ENCODE results near the gene IFRD2. TPM values are rescaled to one million over a fixed set of nuclear protein-coding genes. Genes with fewer than 3 reads are reported as not detected.
A peak's percentile ranks its signal among the peaks of the same experiment; 100 is the strongest.

IFRD2 gene
- polyA plus RNA-seq, 10 donors, result 32.0 to 54.6 (median 50.2) TPM

- DNase-seq, result peak in 1 of 3 donors; percentile 89
Measured at GRCh38 chr3:50303013-50303815, 11.0 kb upstream of the IFRD2 start, which contains the start of gene HYAL1. Gene HYAL1, minus strand, starts transcription at chr3:50303574. Its CDS starts 618 bp downstream, at chr3:50302956.

GRCh38 chr3:50302095-50303012 is 10.1 kb upstream of the IFRD2 start:
- no peak for DNase-seq

- DNase-seq, result no peak
Measured at GRCh38 chr3:50300681-50301254, 8.5 kb upstream of the IFRD2 start.

GRCh38 chr3:50299929-50300680 is 7.9 kb upstream of the IFRD2 start:
- peak in 1 of 3 donors; percentile 69 for DNase-seq

GRCh38 chr3:50299638-50299928 is 7.4 kb upstream of the IFRD2 start:
- DNase-seq, result no peak

GRCh38 chr3:50298836-50299637 is 6.8 kb upstream of the IFRD2 start, which contains the start of the genes HYAL3 and NAA80:
Gene HYAL3, minus strand, starts transcription at chr3:50299405. Its CDS starts 3,803 bp downstream, at chr3:50295602.
Gene NAA80, minus strand, starts transcription at chr3:50299405. Its CDS starts 1,942 bp downstream, at chr3:50297463.
- DNase-seq, result peak; percentile 99 to 100 (median 100)

GRCh38 chr3:50297896-50298725 is 5.9 kb upstream of the IFRD2 start:
- peak in 1 of 3 donors; percentile 24 for DNase-seq

- peak in 1 of 3 donors; percentile 25 for DNase-seq
Measured at GRCh38 chr3:50297384-50297775, 5.2 kb upstream of the IFRD2 start.

- DNase-seq, result no peak
Measured at GRCh38 chr3:50296721-50297383, 4.6 kb upstream of the IFRD2 start.

GRCh38 chr3:50295553-50296431 is 3.6 kb upstream of the IFRD2 start:
- DNase-seq, result no peak

- DNase-seq, result no peak
Measured at GRCh38 chr3:50294492-50295403, 2.5 kb upstream of the IFRD2 start.

GRCh38 chr3:50294089-50294488 is 1.9 kb upstream of the IFRD2 start:
- no peak for DNase-seq

- DNase-seq, result no peak
Measured at GRCh38 chr3:50293079-50293801, 1.0 kb upstream of the IFRD2 start.

- DNase-seq, result no peak
Measured at GRCh38 chr3:50290161-50290641, 2.0 kb downstream of the IFRD2 start.

- DNase-seq, result no peak
Measured at GRCh38 chr3:50289130-50289529, 3.1 kb downstream of the IFRD2 start.

All from muscle of back (tissue), 11 donors.